KMS-11 (cell line): Measurements from ENCODE around the gene FOXP1.

Source experiments
- H2AFZ ChIP-seq: fragments of 200-600 bp; sonication (generic); 2 replicates; pipeline ENCODE4 v1.6.1; 2016; ENCODE audit warnings: antibody characterized with exemption, mixed run types, low read depth
- H3K27ac ChIP-seq: fragments of 200-600 bp; sonication (generic); 2 replicates; pipeline ENCODE4 v1.6.1; 2016; ENCODE audit warnings: mild to moderate bottlenecking, mixed run types
- H3K27me3 ChIP-seq: fragments of 200-600 bp; sonication (generic); 2 replicates; pipeline ENCODE4 v1.6.1; 2017; ENCODE audit warnings: mild to moderate bottlenecking, low read depth, mixed run types, moderate library complexity; ENCODE audit not compliant: insufficient read depth
- H3K36me3 ChIP-seq: fragments of 200-600 bp; sonication (generic); 2 replicates; pipeline ENCODE4 v1.6.1; 2017; ENCODE audit warnings: mild to moderate bottlenecking, mixed run types; ENCODE audit not compliant: insufficient read depth
- H3K4me1 ChIP-seq: fragments of 200-600 bp; sonication (generic); 2 replicates; pipeline ENCODE4 v1.6.1; 2016; ENCODE audit warnings: mild to moderate bottlenecking, low read depth, mixed run types; ENCODE audit not compliant: poor library complexity, severe bottlenecking
- H3K4me2 ChIP-seq: fragments of 200-600 bp; sonication (generic); 2 replicates; pipeline ENCODE4 v1.7.0; 2016; ENCODE audit warnings: mild to moderate bottlenecking, mixed run types
- H3K4me3 ChIP-seq: fragments of 200-600 bp; sonication (generic); IDR thresholded peaks from 2 replicates; pipeline ENCODE4 v1.6.1; 2017; ENCODE audit warnings: low read depth, low read length, mixed read lengths; ENCODE audit not compliant: insufficient read depth
- H3K79me2 ChIP-seq: fragments of 200-600 bp; sonication (generic); 2 replicates; pipeline ENCODE4 v1.6.1; 2016; ENCODE audit warnings: low read depth, mixed run types; ENCODE audit not compliant: insufficient read depth
- H3K9ac ChIP-seq: fragments of 200-600 bp; sonication (generic); 2 replicates; pipeline ENCODE4 v1.6.1; 2016; ENCODE audit warnings: mild to moderate bottlenecking, mixed run types
- H4K20me1 ChIP-seq: fragments of 200-600 bp; sonication (generic); 2 replicates; pipeline ENCODE4 v1.6.1; 2016; ENCODE audit warnings: mild to moderate bottlenecking, mixed run types; ENCODE audit not compliant: insufficient read depth
- CTCF ChIP-seq: fragments of 200-600 bp; sonication (generic); conservative IDR thresholded peaks from 2 replicates; pipeline ENCODE4 v1.6.1; 2017; ENCODE audit warnings: low read depth, mild to moderate bottlenecking, antibody characterized with exemption, low read length, moderate library complexity, mixed read lengths

The FOXP1 gene

GRCh38 chr3:71541313-71541712 is 42.2 kb downstream of the FOXP1 start:
- Histone ChIP-seq H2AFZ (no peak overlapping the region), H3K4me1 (no peaks in the 10 kb centered on the region), H3K27ac (no peak overlapping the region), H3K36me3 (no peaks in the 10 kb centered on the region), H3K79me2 (no peaks in the 10 kb centered on the region), H3K9ac (no peak overlapping the region), H3K4me3 (no peak overlapping the region), H3K27me3 (no peaks in the 10 kb centered on the region), H4K20me1 (no peaks in the 10 kb centered on the region), H3K4me2 (no peak overlapping the region)
- no peak for TF ChIP-seq CTCF

- H3K9ac ChIP-seq: no peak overlapping the region
- H4K20me1 ChIP-seq: no peaks in the 10 kb centered on the region
- no peaks in the 10 kb centered on the region for H3K36me3 ChIP-seq
- no peak overlapping the region for H3K27ac ChIP-seq
- H2AFZ ChIP-seq: no peak overlapping the region
- H3K4me3 ChIP-seq: no peak overlapping the region
- H3K79me2 ChIP-seq: no peaks in the 10 kb centered on the region
- H3K4me1 ChIP-seq: no peaks in the 10 kb centered on the region
- H3K4me2 ChIP-seq: no peak overlapping the region
- TF ChIP-seq CTCF: no peak
- H3K27me3 ChIP-seq: no peaks in the 10 kb centered on the region
Measured at GRCh38 chr3:71537211-71537611, 46.3 kb downstream of the FOXP1 start.

GRCh38 chr3:71536376-71536965 is 47.1 kb downstream of the FOXP1 start:
- no peak for TF ChIP-seq CTCF
- Histone ChIP-seq H3K4me2 (no peak overlapping the region), H2AFZ (no peak overlapping the region), H3K27me3 (no peaks in the 10 kb centered on the region), H3K79me2 (no peaks in the 10 kb centered on the region), H3K27ac (no peak overlapping the region), H3K9ac (no peak overlapping the region), H3K4me3 (no peak overlapping the region), H3K4me1 (no peaks in the 10 kb centered on the region), H4K20me1 (no peaks in the 10 kb centered on the region), H3K36me3 (no peaks in the 10 kb centered on the region)

GRCh38 chr3:71533588-71533987 is 49.9 kb downstream of the FOXP1 start:
- H3K79me2 ChIP-seq: no peaks in the 10 kb centered on the region

More at GRCh38 chr3:71533588-71533987, 49.9 kb downstream of the FOXP1 start:
- Histone ChIP-seq H2AFZ (no peak overlapping the region), H3K27ac (no peak overlapping the region), H3K27me3 (no peaks in the 10 kb centered on the region), H3K36me3 (no peaks in the 10 kb centered on the region), H3K4me2 (no peak overlapping the region), H3K4me3 (no peak overlapping the region), H3K9ac (no peak overlapping the region), H3K4me1 (no peaks in the 10 kb centered on the region), H4K20me1 (no peaks in the 10 kb centered on the region)
- TF ChIP-seq CTCF: no peak
